HEK293 (cell line): Measurements from ENCODE around the gene SFXN2.

Source experiments
- CTCF ChIP-seq: fragments of 450-650 bp; formaldehyde crosslinking; IDR thresholded peaks from 2 replicates; pipeline ENCODE4 v1.5.1; 2016; ENCODE audit warnings: missing biosample characterization, missing genetic modification characterization
- ELK4 ChIP-seq: IDR thresholded peaks from 2 replicates; pipeline ENCODE4 v1.6.1; 2011; ENCODE audit warnings: mild to moderate bottlenecking, low read depth, low read length, borderline replicate concordance
- KLF8 ChIP-seq: fragments of 450-650 bp; formaldehyde crosslinking; IDR thresholded peaks from 2 replicates; pipeline ENCODE4 v1.5.1; 2016; ENCODE audit warnings: missing biosample characterization, missing genetic modification characterization
- PATZ1 ChIP-seq: fragments of 450-650 bp; formaldehyde crosslinking; IDR thresholded peaks from 2 replicates; pipeline ENCODE4 v1.5.1; 2016; ENCODE audit warnings: missing biosample characterization, missing genetic modification characterization
- SP3 ChIP-seq: fragments of 450-650 bp; formaldehyde crosslinking; IDR thresholded peaks from 2 replicates; pipeline ENCODE4 v1.5.1; 2016; ENCODE audit warnings: missing biosample characterization, missing genetic modification characterization
- ZBTB11 ChIP-seq: fragments of 450-650 bp; formaldehyde crosslinking; conservative IDR thresholded peaks from 2 replicates; pipeline ENCODE4 v1.5.1; 2016; ENCODE audit warnings: low read depth, missing biosample characterization, missing genetic modification characterization
- ZBTB7A ChIP-seq: fragments of 450-650 bp; formaldehyde crosslinking; IDR thresholded peaks from 2 replicates; pipeline ENCODE4 v1.5.1; 2016; ENCODE audit warnings: low read depth, missing biosample characterization, missing genetic modification characterization
- ZNF132 ChIP-seq: fragments of 450-650 bp; formaldehyde crosslinking; IDR thresholded peaks from 2 replicates; pipeline ENCODE4 v1.5.1; 2017; ENCODE audit warnings: missing biosample characterization, missing genetic modification characterization, borderline replicate concordance
- ZNF2 ChIP-seq: fragments of 450-650 bp; formaldehyde crosslinking; IDR thresholded peaks from 2 replicates; pipeline ENCODE4 v1.5.1; 2016; ENCODE audit warnings: missing biosample characterization, missing genetic modification characterization
- ZNF239 ChIP-seq: fragments of 450-650 bp; formaldehyde crosslinking; IDR thresholded peaks from 2 replicates; pipeline ENCODE4 v1.5.1; 2016; ENCODE audit warnings: missing biosample characterization, missing genetic modification characterization
- ZNF341 ChIP-seq: fragments of 450-650 bp; formaldehyde crosslinking; IDR thresholded peaks from 2 replicates; pipeline ENCODE4; 2016; ENCODE audit warnings: low read depth, missing biosample characterization, missing genetic modification characterization
- ZNF398 ChIP-seq: fragments of 450-650 bp; formaldehyde crosslinking; IDR thresholded peaks from 2 replicates; pipeline ENCODE4 v1.5.1; 2017; ENCODE audit warnings: missing biosample characterization, missing genetic modification characterization
- ZNF423 ChIP-seq: fragments of 450-650 bp; formaldehyde crosslinking; IDR thresholded peaks from 2 replicates; pipeline ENCODE4 v1.5.1; 2016; ENCODE audit warnings: missing biosample characterization, missing genetic modification characterization
- ZNF449 ChIP-seq: fragments of 450-650 bp; formaldehyde crosslinking; IDR thresholded peaks from 2 replicates; pipeline ENCODE4 v1.5.1; 2017; ENCODE audit warnings: missing biosample characterization, mild to moderate bottlenecking, missing genetic modification characterization, moderate library complexity
- ZNF623 ChIP-seq: fragments of 450-650 bp; formaldehyde crosslinking; IDR thresholded peaks from 2 replicates; pipeline ENCODE4 v1.5.1; 2016; ENCODE audit warnings: missing biosample characterization, missing genetic modification characterization
- ZNF629 ChIP-seq: fragments of 450-650 bp; formaldehyde crosslinking; IDR thresholded peaks from 2 replicates; pipeline ENCODE4 v1.5.1; 2017; ENCODE audit warnings: missing biosample characterization, missing genetic modification characterization
- ZNF639 ChIP-seq: fragments of 450-650 bp; formaldehyde crosslinking; IDR thresholded peaks from 2 replicates; pipeline ENCODE4 v1.5.1; 2016; ENCODE audit warnings: missing biosample characterization, missing genetic modification characterization
- ZNF692 ChIP-seq: fragments of 450-650 bp; formaldehyde crosslinking; IDR thresholded peaks from 2 replicates; pipeline ENCODE4 v1.5.1; 2016; ENCODE audit warnings: missing biosample characterization, missing genetic modification characterization
- ZNF843 ChIP-seq: fragments of 450-650 bp; formaldehyde crosslinking; IDR thresholded peaks from 2 replicates; pipeline ENCODE4 v1.5.1; 2016; ENCODE audit warnings: missing biosample characterization, missing genetic modification characterization
- ZSCAN16 ChIP-seq: fragments of 450-650 bp; formaldehyde crosslinking; IDR thresholded peaks from 2 replicates; pipeline ENCODE4 v1.5.1; 2016; ENCODE audit warnings: missing biosample characterization, missing genetic modification characterization
- ZSCAN30 ChIP-seq: fragments of 450-650 bp; IDR thresholded peaks from 2 replicates; pipeline ENCODE4 v1.5.1; 2018; ENCODE audit warnings: missing biosample characterization, mild to moderate bottlenecking, missing genetic modification characterization, moderate library complexity

SFXN2 gene

GRCh38 chr10:102713814-102714620, 419 bp upstream of the SFXN2 start, which contains the start of gene ARL3 (continued):
- TF ChIP-seq CTCF (tag by site-specific recombination), result peak; percentile 73; the same call in 1 of the 2 replicates
- TF ChIP-seq ZBTB11, result no peak
- TF ChIP-seq ZSCAN16, result peak; percentile 76; the same call in 1 of the 2 replicates
- TF ChIP-seq ZNF2 (tag by site-specific recombination), result 0 out of 2 replicates have a peak, but pooled peaks have one; percentile 39
- 0 out of 2 replicates have a peak, but pooled peaks have one; percentile 34 for TF ChIP-seq ZNF449
- peak; percentile 99 for TF ChIP-seq SP3 (tag by site-specific recombination)
- TF ChIP-seq ZNF341, result peak; percentile 96
- peak; percentile 37; the same call in 1 of the 2 replicates for TF ChIP-seq ZNF639
- TF ChIP-seq ZNF623 (tag by site-specific recombination), result 0 out of 2 replicates have a peak, but pooled peaks have one; percentile 8
- peak; percentile 60; the same call in 1 of the 2 replicates for TF ChIP-seq ZNF843 (tag by site-specific recombination)
- no peak for TF ChIP-seq ZNF132
- TF ChIP-seq ZNF239 (tag by site-specific recombination), result 0 out of 2 replicates have a peak, but pooled peaks have one; percentile 8
- peak; percentile 68 for TF ChIP-seq KLF8 (tag by site-specific recombination)
- TF ChIP-seq ELK4, result no peak
- peak; percentile 100 for TF ChIP-seq ZNF398 (tag by site-specific recombination)
- peak; percentile 88 for TF ChIP-seq ZNF423
- TF ChIP-seq ZSCAN30 (tag by site-specific recombination), result peak; percentile 84
- peak; percentile 100 for TF ChIP-seq PATZ1 (tag by site-specific recombination)
- TF ChIP-seq ZNF692 (tag by site-specific recombination), result peak; percentile 90
- TF ChIP-seq ZBTB7A, result peak; percentile 95
- peak; percentile 54 for TF ChIP-seq ZNF629 (tag by site-specific recombination)
